ENCODE measurements around the gene PECR.

PECR gene

GRCh38 chr2:216073773-216074172 is 7.8 kb downstream of the PECR start:
- peaks cover 8% of the 10 kb centered on the region for H3K36me3 Mint-ChIP-seq (ENCODE audit: low read depth)
- H3K4me1 Mint-ChIP-seq: no peaks in the 10 kb centered on the region
- no peak overlapping the region for H3K4me3 Mint-ChIP-seq
- H3K9me3 Mint-ChIP-seq: no peaks in the 10 kb centered on the region
- TF ChIP-seq CTCF (IDR thresholded peaks at IDR 0.05; ENCODE audit: unreplicated experiment in 3 of 3): no peak
- H3K27me3 Mint-ChIP-seq (ENCODE audit: low read depth): no peaks in the 10 kb centered on the region
- no peak overlapping the region for H3K27ac Mint-ChIP-seq

- Mint-ChIP-seq H3K27me3 (ENCODE audit: low read depth) (no peaks in the 10 kb centered on the region), H3K4me3 (no peak overlapping the region), H3K27ac (no peak overlapping the region), H3K4me1 (no peaks in the 10 kb centered on the region), H3K36me3 (ENCODE audit: low read depth) (peaks cover 8% of the 10 kb centered on the region), H3K9me3 (no peaks in the 10 kb centered on the region)
- no peak for TF ChIP-seq CTCF (IDR thresholded peaks at IDR 0.05; ENCODE audit: unreplicated experiment in 3 of 3)
These were observed 9.1 kb downstream of the PECR start for GRCh38 chr2:216072473-216072872.

- H3K4me3 Mint-ChIP-seq: no peak overlapping the region
- H3K36me3 Mint-ChIP-seq (ENCODE audit: low read depth): peaks cover 9% of the 10 kb centered on the region
- no peak for TF ChIP-seq CTCF (IDR thresholded peaks at IDR 0.05; ENCODE audit: unreplicated experiment in 3 of 3)
- no peaks in the 10 kb centered on the region for H3K27me3 Mint-ChIP-seq (ENCODE audit: low read depth)
- H3K4me1 Mint-ChIP-seq: peaks cover 4% of the 10 kb centered on the region
- H3K27ac Mint-ChIP-seq: no peak overlapping the region
- H3K9me3 Mint-ChIP-seq: no peaks in the 10 kb centered on the region
These were observed 10.3 kb downstream of the PECR start for GRCh38 chr2:216071111-216071851.

GRCh38 chr2:216070195-216070594 is 11.4 kb downstream of the PECR start:
- Mint-ChIP-seq H3K27me3 (ENCODE audit: low read depth) (no peaks in the 10 kb centered on the region), H3K9me3 (no peaks in the 10 kb centered on the region), H3K27ac (no peak overlapping the region), H3K36me3 (ENCODE audit: low read depth) (peaks cover 16% of the 10 kb centered on the region), H3K4me3 (no peak overlapping the region), H3K4me1 (peaks cover 4% of the 10 kb centered on the region)
- no peak for TF ChIP-seq CTCF (IDR thresholded peaks at IDR 0.05; ENCODE audit: unreplicated experiment in 3 of 3)

GRCh38 chr2:216069028-216069427 is 12.6 kb downstream of the PECR start:
- Mint-ChIP-seq H3K4me1 (peaks cover 4% of the 10 kb centered on the region), H3K36me3 (ENCODE audit: low read depth) (peaks cover 18% of the 10 kb centered on the region)

More at GRCh38 chr2:216069028-216069427, 12.6 kb downstream of the PECR start:
- TF ChIP-seq CTCF (IDR thresholded peaks at IDR 0.05; ENCODE audit: unreplicated experiment in 3 of 3): no peak
- no peak overlapping the region for H3K4me3 Mint-ChIP-seq
- no peak overlapping the region for H3K27ac Mint-ChIP-seq
- no peaks in the 10 kb centered on the region for H3K27me3 Mint-ChIP-seq (ENCODE audit: low read depth)
- no peaks in the 10 kb centered on the region for H3K9me3 Mint-ChIP-seq
